Calu3 (cell line): ENCODE measurements around the gene RAF1. TPM values are rescaled to one million over a fixed set of nuclear protein-coding genes. Genes with fewer than 3 reads are reported as not detected.
A peak's percentile ranks its signal among the peaks of the same experiment; 100 is the strongest.

Experiments used
- BruUV-seq: library from RNA; stranded (reverse); fragments of 400-500 nt; replicated peaks from 2 replicates; lab custom pipeline; 2021; lab: Mats Ljungman, UMichigan
- CTCF ChIA-PET: fragments of 300-600 bp; sonication (Branson Sonifier 250); formaldehyde crosslinking; loops from one replicate; lab custom pipeline; 2022; ENCODE audit warnings: antibody characterized with exemption; lab: Charles Lee
- DNase-seq: peaks from one replicate; pipeline ENCODE4 v3.0.0; 2022
- H3K27ac Mint-ChIP-seq: one replicate; pipeline ENCODE4 v1.8.0; 2022; ENCODE audit warnings: mixed read lengths; ENCODE audit not compliant: unreplicated experiment
- H3K27me3 Mint-ChIP-seq: one replicate; pipeline ENCODE4 v1.8.0; 2022; ENCODE audit warnings: mixed read lengths; ENCODE audit not compliant: unreplicated experiment
- H3K36me3 Mint-ChIP-seq: one replicate; pipeline ENCODE4 v1.8.0; 2022; ENCODE audit warnings: mild to moderate bottlenecking, moderate library complexity, mixed read lengths; ENCODE audit not compliant: insufficient read depth, unreplicated experiment
- H3K4me1 Mint-ChIP-seq: one replicate; pipeline ENCODE4 v1.8.0; 2022; ENCODE audit warnings: mild to moderate bottlenecking, low read depth, mixed read lengths; ENCODE audit not compliant: unreplicated experiment
- H3K4me3 Mint-ChIP-seq: one replicate; pipeline ENCODE4 v1.8.0; 2022; ENCODE audit warnings: mild to moderate bottlenecking, low read depth, moderate library complexity, mixed read lengths; ENCODE audit not compliant: unreplicated experiment
- H3K9me3 Mint-ChIP-seq: one replicate; pipeline ENCODE4 v1.8.0; 2022; ENCODE audit warnings: low read depth, mixed read lengths; ENCODE audit not compliant: unreplicated experiment
- intact Hi-C: fragments of 100-400 bp; cut with micrococcal nuclease; formaldehyde crosslinking; loops from one replicate; pipeline ENCODE4 v1.10.0; 2022; ENCODE audit not compliant: unreplicated experiment
- total RNA-seq: library from RNA; stranded (reverse); gene quantifications from 2 replicates; pipeline ENCODE4 v1.2.3, GENCODE V29; 2022
- TF ChIP-seq, protein P1 (sequence below): fragments of 200-600 bp; IDR thresholded peaks from one replicate; pipeline ENCODE4 v1.8.0; 2022; ENCODE audit warnings: antibody characterized with exemption; ENCODE audit not compliant: unreplicated experiment

The RAF1 gene
- total RNA-seq, 1 experiment from 2014 or later, result 69.3 TPM

DNA sequence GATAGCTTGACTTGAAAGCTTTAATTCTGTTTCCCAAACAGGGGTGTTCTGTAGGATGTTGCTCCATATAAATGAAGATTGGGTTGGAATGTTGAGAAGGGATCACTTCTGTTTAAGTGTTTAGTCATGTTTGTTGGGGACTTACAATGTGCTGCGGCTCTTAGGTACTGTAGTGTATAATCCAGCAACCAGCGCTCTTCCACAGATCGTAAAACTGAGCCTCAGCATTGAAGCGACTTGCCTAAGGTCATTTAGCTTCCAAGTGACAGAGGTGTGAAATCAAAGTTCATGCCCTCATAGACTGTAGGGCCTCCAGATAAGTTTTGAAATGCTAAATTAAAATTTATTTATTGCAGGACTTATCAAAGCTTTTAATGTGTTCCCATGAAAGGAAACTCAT is 105.2 kb downstream of the RAF1 start:
- peaks cover 26% of the 10 kb centered on the region for H3K36me3 Mint-ChIP-seq
- BruUV-seq, result TSS peak; percentile 32
- H3K27ac Mint-ChIP-seq, result no peak overlapping the region
- CTCF ChIA-PET, result no interaction called here
- H3K27me3 Mint-ChIP-seq, result no peaks in the 10 kb centered on the region
- intact Hi-C loops, result no loop called here
- peak overlapping the region; percentile 86 for H3K4me3 Mint-ChIP-seq
- no peaks in the 10 kb centered on the region for H3K9me3 Mint-ChIP-seq
- TF ChIP-seq, protein P1, sequence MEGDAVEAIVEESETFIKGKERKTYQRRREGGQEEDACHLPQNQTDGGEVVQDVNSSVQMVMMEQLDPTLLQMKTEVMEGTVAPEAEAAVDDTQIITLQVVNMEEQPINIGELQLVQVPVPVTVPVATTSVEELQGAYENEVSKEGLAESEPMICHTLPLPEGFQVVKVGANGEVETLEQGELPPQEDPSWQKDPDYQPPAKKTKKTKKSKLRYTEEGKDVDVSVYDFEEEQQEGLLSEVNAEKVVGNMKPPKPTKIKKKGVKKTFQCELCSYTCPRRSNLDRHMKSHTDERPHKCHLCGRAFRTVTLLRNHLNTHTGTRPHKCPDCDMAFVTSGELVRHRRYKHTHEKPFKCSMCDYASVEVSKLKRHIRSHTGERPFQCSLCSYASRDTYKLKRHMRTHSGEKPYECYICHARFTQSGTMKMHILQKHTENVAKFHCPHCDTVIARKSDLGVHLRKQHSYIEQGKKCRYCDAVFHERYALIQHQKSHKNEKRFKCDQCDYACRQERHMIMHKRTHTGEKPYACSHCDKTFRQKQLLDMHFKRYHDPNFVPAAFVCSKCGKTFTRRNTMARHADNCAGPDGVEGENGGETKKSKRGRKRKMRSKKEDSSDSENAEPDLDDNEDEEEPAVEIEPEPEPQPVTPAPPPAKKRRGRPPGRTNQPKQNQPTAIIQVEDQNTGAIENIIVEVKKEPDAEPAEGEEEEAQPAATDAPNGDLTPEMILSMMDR, result no peak
- peaks cover 26% of the 10 kb centered on the region for H3K4me1 Mint-ChIP-seq
- no peak for DNase-seq

DNA sequence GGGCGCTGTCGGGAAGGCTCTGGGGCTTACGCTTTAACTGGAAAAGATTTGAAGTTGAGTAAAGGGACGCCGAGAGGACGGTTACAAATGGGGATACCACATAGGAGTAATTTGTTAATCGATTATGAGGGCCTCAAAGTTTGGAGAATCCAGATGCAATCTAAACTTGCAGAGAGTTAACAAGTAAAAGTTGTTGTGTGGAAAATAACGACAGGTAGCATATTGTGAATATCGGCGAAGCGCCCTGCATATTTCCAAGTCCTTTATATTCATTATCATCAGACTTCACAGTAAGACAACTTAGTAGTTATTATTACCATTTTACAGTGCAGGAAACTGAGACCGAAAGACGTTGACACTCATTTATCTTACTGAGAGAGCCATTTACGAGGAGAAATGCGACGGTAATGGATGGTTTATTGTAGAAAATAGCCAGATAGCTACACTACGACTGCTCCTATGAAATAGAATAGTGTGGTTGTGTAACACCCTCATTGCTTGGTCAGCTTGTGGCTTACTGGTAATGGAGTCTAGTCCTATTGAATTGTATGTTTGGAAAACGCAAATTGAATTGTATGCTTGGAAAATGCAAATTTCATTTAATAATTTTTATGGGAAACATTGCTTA is 106.3 kb downstream of the RAF1 start:
- no TSS peak for BruUV-seq
- Mint-ChIP-seq H3K4me1 (peaks cover 23% of the 10 kb centered on the region), H3K4me3 (peak overlapping the region; percentile 86), H3K36me3 (peaks cover 26% of the 10 kb centered on the region), H3K27me3 (no peaks in the 10 kb centered on the region), H3K27ac (peak overlapping the region; percentile 84), H3K9me3 (no peaks in the 10 kb centered on the region)
- no peak for DNase-seq
- TF ChIP-seq, protein P1, result no peak
- intact Hi-C loops, result no loop called here
- CTCF ChIA-PET, result no interaction called here

DNA sequence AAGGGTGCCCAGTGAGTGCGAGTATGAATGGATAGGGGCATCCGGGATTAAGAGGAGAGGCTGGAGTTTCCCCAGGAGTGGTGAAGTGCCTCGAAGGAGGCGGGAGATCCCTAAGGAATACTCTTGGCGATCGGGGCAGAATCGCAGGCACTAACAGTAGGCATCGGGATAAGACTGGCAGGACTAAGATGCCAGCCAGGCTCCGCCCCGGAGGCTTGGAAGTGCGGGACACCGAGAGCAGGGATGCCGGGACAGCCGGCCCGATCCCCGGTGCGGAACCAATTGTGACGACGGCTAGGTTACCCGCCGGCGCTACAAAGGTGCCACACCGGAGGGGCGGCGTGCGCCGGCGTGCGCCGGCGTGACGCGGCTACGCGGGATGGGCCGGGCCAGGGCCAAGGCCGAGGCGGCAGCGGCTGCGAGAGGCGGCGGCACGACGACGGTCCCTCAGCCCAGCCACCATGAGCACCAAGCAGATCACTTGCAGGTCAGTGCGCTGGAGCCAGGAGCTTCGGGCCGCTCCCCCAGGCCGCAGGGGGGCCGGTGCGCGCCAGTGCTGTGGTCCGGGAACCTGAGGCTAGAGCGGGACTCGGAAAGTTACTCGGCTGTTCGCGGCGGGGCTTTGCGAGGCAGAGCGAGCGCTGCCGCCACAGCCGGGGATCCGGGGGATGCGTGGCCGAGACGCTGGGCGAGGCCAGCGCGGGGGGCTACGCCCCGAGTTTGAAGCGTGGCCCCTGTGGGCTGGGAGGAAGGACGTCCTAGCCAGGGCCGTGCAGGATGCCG is 107.0 kb downstream of the RAF1 start, which contains the start of gene MKRN2:
MKRN2 (plus strand) TSS at position 398 of the 783 bp plus-strand sequence; CDS start at position 462, 64 bp downstream.
- Mint-ChIP-seq H3K4me3 (peak within 1 kb of the TSS; percentile 86), H3K4me1 (peaks cover 18% of the 10 kb centered on the region), H3K36me3 (peaks cover 26% of the 10 kb centered on the region), H3K9me3 (no peaks in the 10 kb centered on the region), H3K27ac (peak within 1 kb of the TSS; percentile 84), H3K27me3 (no peaks in the 10 kb centered on the region)
- intact Hi-C loops, result no loop called here
- CTCF ChIA-PET, result no interaction called here
- TF ChIP-seq, protein P1, result no peak
- no TSS peak for BruUV-seq
- DNase-seq, result peak; percentile 91

DNA sequence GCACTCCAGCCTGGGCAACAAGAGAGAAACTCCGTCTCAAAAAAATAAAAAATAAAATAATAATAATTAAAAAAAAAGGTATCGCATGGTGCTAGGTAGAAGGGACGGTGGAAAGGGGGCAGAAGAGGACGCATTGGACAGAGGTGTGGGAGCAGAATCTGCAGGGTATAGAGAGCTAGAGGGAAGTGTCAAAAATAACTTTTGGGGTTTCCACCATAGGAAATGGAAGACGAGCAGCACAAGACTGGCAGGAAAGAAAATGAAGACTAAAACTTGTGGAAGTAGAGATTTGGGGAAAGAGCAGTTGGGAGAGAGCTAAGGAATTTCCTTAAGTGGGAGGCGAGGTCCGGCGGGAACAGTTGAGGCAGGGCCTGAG is 107.6 kb downstream of the RAF1 start:
- TF ChIP-seq, protein P1, result no peak
- H3K9me3 Mint-ChIP-seq, result no peaks in the 10 kb centered on the region
- H3K27ac Mint-ChIP-seq, result peak overlapping the region; percentile 84
- H3K4me1 Mint-ChIP-seq, result peaks cover 18% of the 10 kb centered on the region
- intact Hi-C loops, result no loop called here
- peaks cover 26% of the 10 kb centered on the region for H3K36me3 Mint-ChIP-seq
- DNase-seq, result no peak
- H3K4me3 Mint-ChIP-seq, result peak overlapping the region; percentile 86
- BruUV-seq, result no TSS peak
- CTCF ChIA-PET, result no interaction called here
- H3K27me3 Mint-ChIP-seq, result no peaks in the 10 kb centered on the region
